ENCODE measurements around the gene STT3A. TPM values are rescaled to one million over a fixed set of nuclear protein-coding genes. Genes with fewer than 3 reads are reported as not detected.

STT3A gene
- total RNA-seq, 2 experiments from 2014 or later, result 123 TPM

Other genes starting within 250 kb of the STT3A start
- gene FEZ1, start 96.6 kb upstream of the STT3A start, total RNA-seq, result 1 to 10 TPM; 2.1 to 2.3 TPM
- 10 to 100 TPM; 31.5 to 33.2 TPM for gene EI24, start 23.4 kb upstream of the STT3A start, total RNA-seq
- 10 to 100 TPM; 79.0 to 82.6 TPM for gene CHEK1, start 32.3 kb downstream of the STT3A start, total RNA-seq
- not detected for gene ACRV1, start 88.0 kb downstream of the STT3A start, total RNA-seq
- gene PATE1, start 153.4 kb downstream of the STT3A start, total RNA-seq, result not detected
- gene PATE2, start 186.0 kb downstream of the STT3A start, total RNA-seq, result not detected
- not detected for gene PATE3, start 195.3 kb downstream of the STT3A start, total RNA-seq
- gene PATE4, start 240.5 kb downstream of the STT3A start, total RNA-seq, result not detected